A549 (cell line): ENCODE results near the gene NEDD4L. TPM values are rescaled to one million over a fixed set of nuclear protein-coding genes. Genes with fewer than 3 reads are reported as not detected.
A peak's percentile ranks its signal among the peaks of the same experiment; 100 is the strongest.

Source experiments
- ATAC-seq, 2 experiments: fragments of 200-7000 bp in 1 of 2; fragments of >200 bp in 1 of 2; cut with Nextera tagmentation in 1 of 2; cut with Tn5 transposase in 1 of 2; 3 replicates each; pipeline versions ENCODE4 v1.8.0 to v1.9.1; 2018 to 2020; ENCODE audit warnings: mild to moderate bottlenecking in 1 of 2, moderate library complexity in 1 of 2
- CTCF ChIA-PET: fragments of 300-600 bp; sonication (Branson Sonifier 250); formaldehyde crosslinking; extraction: SDS; loops from one replicate; lab custom pipeline; 2021; ENCODE audit warnings: antibody characterized with exemption, inconsistent platforms; lab: Yijun Ruan, JAX
- POLR2A ChIA-PET: fragments of 350-600 bp; formaldehyde crosslinking; extraction: SDS; loops from one replicate; lab custom pipeline; 2021; ENCODE audit warnings: antibody characterized with exemption, inconsistent platforms; lab: Yijun Ruan, JAX
- DNase-seq, 2 experiments: peaks; one replicate each; pipeline versions ENCODE4 v3.0.0 to v3.0.0-alpha.2; 2011 to 2016; ENCODE audit warnings: low read depth in 1 of 2, low spot score in 1 of 2
- FAIRE-seq: peaks from 2 replicates; lab custom pipeline; 2011; peaks lifted over from hg19 to GRCh38; lab: Jason Lieb, UNC
- H3K27ac ChIP-seq, 2 experiments: fragments of >200 bp; sonication (Bioruptor Twin); formaldehyde crosslinking; 3 replicates each; pipeline ENCODE4 v1.5.1; 2016 to 2017
- H3K4me1 ChIP-seq: fragments of >200 bp; sonication (Bioruptor Twin); formaldehyde crosslinking; 3 replicates; pipeline ENCODE4 v1.6.1; 2016
- H3K4me2 ChIP-seq: fragments of >200 bp; sonication (Bioruptor Twin); formaldehyde crosslinking; 3 replicates; pipeline ENCODE4 v1.6.1; 2016
- H3K4me3 ChIP-seq: fragments of >200 bp; sonication (Bioruptor Twin); formaldehyde crosslinking; 3 replicates; pipeline ENCODE4 v1.5.1; 2016
- H3K9me3 ChIP-seq: fragments of >200 bp; sonication (Bioruptor Twin); formaldehyde crosslinking; 3 replicates; pipeline ENCODE4 v1.6.1; 2016
- BHLHE40 ChIP-seq: IDR thresholded peaks from 2 replicates; pipeline ENCODE4 v1.6.1; 2012; ENCODE audit warnings: low read depth, low read length, inconsistent platforms
- CEBPB ChIP-seq, 2 experiments: fragments of >200 bp in 1 of 2; sonication (Bioruptor Twin) in 1 of 2; formaldehyde crosslinking in 1 of 2; IDR thresholded peaks; 2 replicates each; pipeline ENCODE4 v1.6.1; 2012 to 2016
- FOSL2 ChIP-seq, 2 experiments: fragments of 450-650 bp in 1 of 2; fragments of >200 bp in 1 of 2; sonication (Bioruptor Twin) in 1 of 2; formaldehyde crosslinking; IDR thresholded peaks; 2 replicates each; pipeline versions ENCODE4 v1.5.0 to v1.6.1; 2016 to 2020; ENCODE audit warnings: mild to moderate bottlenecking in 1 of 2, moderate library complexity in 1 of 2
- FOXS1 ChIP-seq: fragments of 250-450 bp; sonication (Bioruptor Pico); IDR thresholded peaks from 2 replicates; pipeline ENCODE4 v1.5.0; 2020; ENCODE audit warnings: mild to moderate bottlenecking, moderate library complexity
- GATA3 ChIP-seq: IDR thresholded peaks from 2 replicates; pipeline ENCODE4 v1.6.1; 2012; ENCODE audit warnings: borderline replicate concordance
- HOXA7 ChIP-seq: fragments of 250-450 bp; sonication (Bioruptor Pico); IDR thresholded peaks from 2 replicates; pipeline ENCODE4 v1.5.0; 2020; ENCODE audit warnings: mild to moderate bottlenecking, moderate library complexity
- KDM1A ChIP-seq: fragments of 200-600 bp; sonication (generic); IDR thresholded peaks from 2 replicates; pipeline ENCODE4 v1.6.1; 2016; ENCODE audit warnings: low read depth, mild to moderate bottlenecking
- KDM5A ChIP-seq: fragments of 200-600 bp; sonication (generic); IDR thresholded peaks from 2 replicates; pipeline ENCODE4 v1.6.1; 2016; ENCODE audit warnings: antibody characterized with exemption, mild to moderate bottlenecking
- MAFK ChIP-seq: fragments of 450-650 bp; IDR thresholded peaks from 2 replicates; pipeline ENCODE4 v1.6.1; 2014; ENCODE audit not compliant: partially characterized antibody
- MAZ ChIP-seq: fragments of 150-350 bp; IDR thresholded peaks from 2 replicates; pipeline ENCODE4 v1.6.1; 2014; ENCODE audit warnings: antibody characterized with exemption, low read depth, low read length, borderline replicate concordance
- MYC ChIP-seq: IDR thresholded peaks from 2 replicates; pipeline ENCODE4 v1.6.1; 2012; ENCODE audit warnings: mild to moderate bottlenecking, inconsistent platforms, low read length, improper control_type of control experiment, borderline replicate concordance
- NR3C1 ChIP-seq: fragments of >200 bp; sonication (Bioruptor Twin); formaldehyde crosslinking; IDR thresholded peaks from 3 replicates; pipeline ENCODE4 v1.6.1; 2017
- PHF8 ChIP-seq: fragments of 200-600 bp; sonication (generic); IDR thresholded peaks from 2 replicates; pipeline ENCODE4 v1.6.1; 2016; ENCODE audit warnings: low read depth, mild to moderate bottlenecking, antibody characterized with exemption, moderate library complexity, borderline replicate concordance
- RCOR1 ChIP-seq: fragments of 150-350 bp; IDR thresholded peaks from 2 replicates; pipeline ENCODE4 v1.6.1; 2014; ENCODE audit warnings: antibody characterized with exemption, low read length, low read depth
- RFX5 ChIP-seq: fragments of 450-650 bp; IDR thresholded peaks from 2 replicates; pipeline ENCODE4 v1.7.1; 2014; ENCODE audit warnings: antibody characterized with exemption, mild to moderate bottlenecking, moderate library complexity
- RNF2 ChIP-seq: fragments of 200-600 bp; sonication (generic); IDR thresholded peaks from 2 replicates; pipeline ENCODE4 v1.6.1; 2016; ENCODE audit warnings: low read depth, mild to moderate bottlenecking, antibody characterized with exemption, moderate library complexity, borderline replicate concordance
- SMC3 ChIP-seq: fragments of >200 bp; sonication (Bioruptor Twin); formaldehyde crosslinking; IDR thresholded peaks from 3 replicates; pipeline ENCODE4 v1.6.1; 2018; ENCODE audit warnings: inconsistent platforms
- TFCP2L1 ChIP-seq: fragments of 250-450 bp; sonication (Bioruptor Pico); IDR thresholded peaks from 2 replicates; pipeline ENCODE4 v1.5.0; 2021; ENCODE audit warnings: mild to moderate bottlenecking
- WGBS: methylation state at CpG from one replicate; pipeline ENCODE4 v1.1.6; 2017; ENCODE audit errors: missing lambda C conversion rate; 5-methylcytosine and 5-hydroxymethylcytosine counted together
- polyA plus RNA-seq, 4 experiments: library from polyadenylated mRNA; depleted of rRNA in 3 of 4; stranded (reverse); fragments of >200 nt; fragmentation: RNase III in 1 of 4; extraction: RNeasy Plus Mini Kit Qiagen cat#74134 plus additional on column Dnase treatment in 1 of 4; gene quantifications; 2 replicates in 3 of 4; 3 replicates in 1 of 4; pipeline ENCODE4 v1.2.3, GENCODE V29; 2011 to 2017
- TF ChIP-seq, protein P1 (sequence below): IDR thresholded peaks from 2 replicates; pipeline ENCODE4 v1.6.1; 2012; ENCODE audit warnings: low read depth, borderline replicate concordance
- TF ChIP-seq, protein P2 (sequence below): fragments of >200 bp; sonication (Bioruptor Twin); formaldehyde crosslinking; IDR thresholded peaks from 2 replicates; pipeline ENCODE4 v1.6.1; 2016
- TF ChIP-seq, protein P3 (sequence below): fragments of 250-450 bp; sonication (Bioruptor Pico); IDR thresholded peaks from 2 replicates; pipeline ENCODE4 v1.5.0; 2021; ENCODE audit warnings: mild to moderate bottlenecking, moderate library complexity, borderline replicate concordance

NEDD4L gene
- polyA plus RNA-seq, 2 of the 4 experiments (the other 2 are of a cell fraction) = 18.0 to 36.5 TPM

DNA sequence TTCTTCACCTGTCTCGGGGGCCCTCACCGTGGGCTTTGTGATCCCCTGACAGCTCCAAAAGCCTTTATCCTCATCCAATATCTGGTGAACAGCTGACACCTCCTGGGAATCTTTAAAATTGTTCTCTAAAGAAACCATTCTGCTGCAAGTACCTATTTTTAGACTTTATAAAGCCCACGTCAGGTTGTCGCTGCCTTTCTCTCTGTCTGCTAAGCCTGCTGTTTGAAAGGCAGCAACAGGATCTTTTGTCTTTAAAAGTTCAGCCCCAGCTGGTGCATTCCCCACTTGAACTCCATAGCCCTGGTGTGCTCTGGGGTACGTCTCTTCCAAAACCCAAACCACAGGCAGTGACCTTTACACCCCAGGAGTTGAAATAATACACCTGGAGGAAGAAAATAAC, 145.0 kb downstream of the NEDD4L start (continued):
- TF ChIP-seq, protein P1, sequence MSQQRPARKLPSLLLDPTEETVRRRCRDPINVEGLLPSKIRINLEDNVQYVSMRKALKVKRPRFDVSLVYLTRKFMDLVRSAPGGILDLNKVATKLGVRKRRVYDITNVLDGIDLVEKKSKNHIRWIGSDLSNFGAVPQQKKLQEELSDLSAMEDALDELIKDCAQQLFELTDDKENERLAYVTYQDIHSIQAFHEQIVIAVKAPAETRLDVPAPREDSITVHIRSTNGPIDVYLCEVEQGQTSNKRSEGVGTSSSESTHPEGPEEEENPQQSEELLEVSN = no peak
- no peak for TF ChIP-seq SMC3
- TF ChIP-seq PHF8 = no peak
- no peak for TF ChIP-seq FOXS1 (CRISPR knock-in tag)
- TF ChIP-seq KDM5A = no peak

DNA sequence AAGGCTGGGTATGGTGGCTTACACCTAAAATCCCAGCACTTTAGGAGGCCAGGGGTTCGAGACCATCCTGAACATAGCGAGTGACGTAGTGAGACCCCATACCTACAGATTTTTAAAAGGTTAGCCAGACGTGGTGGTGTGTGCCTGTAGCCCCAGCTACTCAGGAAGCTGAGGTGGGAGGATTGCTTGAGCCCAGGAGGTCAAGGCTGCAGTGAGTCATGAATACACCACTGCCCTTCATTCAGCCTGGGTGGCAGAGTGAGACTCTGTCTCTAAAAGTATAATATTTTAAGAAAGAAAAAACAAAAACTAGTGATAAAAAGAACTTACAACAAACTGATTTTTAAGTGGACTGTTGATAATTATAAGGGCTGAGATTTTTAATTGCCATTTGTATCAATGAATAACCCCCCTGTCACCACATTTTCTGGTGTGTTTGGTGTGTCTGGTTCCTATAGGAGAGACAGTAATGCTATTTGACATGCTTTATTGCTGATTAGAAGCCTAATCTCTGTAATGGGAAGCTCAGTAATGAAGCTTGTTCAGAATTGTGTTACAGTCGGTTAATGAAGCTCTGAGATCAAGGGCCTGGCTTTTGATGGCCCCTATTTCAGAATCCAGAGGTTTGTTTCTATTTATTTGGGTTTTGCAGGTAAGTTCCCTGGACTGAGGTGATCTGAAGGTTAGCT, 147.0 kb downstream of the NEDD4L start:
- DNase-seq (no peak), ATAC-seq (no peak), FAIRE-seq (no peak)
- WGBS = 64% methylated on average over 5 of the region's 5 CpGs
- ChIA-PET POLR2A (no interaction called here), CTCF (interaction anchor here (0.8 to 2.2 kb wide), 3 partner anchors 10 to 132 kb away, joined by 3 to 6 read pairs (median 6); no protein-coding TSS in a partner anchor)
- H3K4me2 ChIP-seq = 0 out of 3 replicates have a peak overlapping the region, but pooled peaks have one; percentile 27
- TF ChIP-seq TFCP2L1 (no peak), RFX5 (no peak), FOSL2 (IDR thresholded peaks at IDR 0.05) (no peak), FOSL2 (CRISPR knock-in tag; IDR thresholded peaks at IDR 0.05) (0 out of 2 replicates have a peak, but pooled peaks have one; percentile 3)
- no peaks in the 10 kb centered on the region for H3K9me3 ChIP-seq
- peak overlapping the region in 1 of 2 experiments; percentile 45; a peak in 1 of 6 replicates for H3K27ac ChIP-seq
- no peak overlapping the region for H3K4me3 ChIP-seq
- H3K4me1 ChIP-seq = peaks cover 27% of the 10 kb centered on the region

DNA sequence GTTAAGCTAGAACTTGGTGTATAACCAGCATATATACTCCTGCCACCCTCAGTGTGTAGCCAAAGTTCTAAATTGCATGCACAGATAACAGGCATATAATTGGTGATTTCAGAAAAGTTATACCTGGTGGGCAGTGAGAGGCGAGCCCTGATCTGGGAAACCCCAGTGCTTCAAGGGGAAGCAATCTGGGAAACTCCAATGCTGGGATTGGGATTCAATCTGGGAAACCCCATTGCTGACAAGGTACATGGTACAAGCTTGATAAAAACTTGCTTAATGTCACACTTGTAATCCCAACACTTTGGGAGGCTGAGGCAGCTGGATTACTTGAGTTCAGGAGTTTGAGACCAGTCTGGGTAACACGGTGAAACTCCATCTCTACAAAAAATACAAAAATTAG, 147.6 kb downstream of the NEDD4L start:
- ChIA-PET CTCF (interaction anchor here (0.6 to 2.2 kb wide), 4 partner anchors 11 to 302 kb away, joined by 3 to 6 read pairs (median 4); no protein-coding TSS in a partner anchor), POLR2A (no interaction called here)
- Histone ChIP-seq H3K4me3 (no peak overlapping the region), H3K9me3 (no peaks in the 10 kb centered on the region), H3K4me2 (no peak overlapping the region), H3K4me1 (peaks cover 24% of the 10 kb centered on the region), H3K27ac (no peak overlapping the region)
- TF ChIP-seq RCOR1 (no peak), NR3C1 (no peak), RNF2 (no peak), MYC (no peak), CEBPB (IDR thresholded peaks at IDR 0.05) (no peak), MAFK (no peak), SMC3 (no peak), HOXA7 (CRISPR knock-in tag) (no peak), KDM1A (no peak), GATA3 (no peak), MAZ (no peak), BHLHE40 (no peak)
- TF ChIP-seq, protein P2, sequence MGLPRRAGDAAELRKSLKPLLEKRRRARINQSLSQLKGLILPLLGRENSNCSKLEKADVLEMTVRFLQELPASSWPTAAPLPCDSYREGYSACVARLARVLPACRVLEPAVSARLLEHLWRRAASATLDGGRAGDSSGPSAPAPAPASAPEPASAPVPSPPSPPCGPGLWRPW = no peak
- TF ChIP-seq, protein P3, sequence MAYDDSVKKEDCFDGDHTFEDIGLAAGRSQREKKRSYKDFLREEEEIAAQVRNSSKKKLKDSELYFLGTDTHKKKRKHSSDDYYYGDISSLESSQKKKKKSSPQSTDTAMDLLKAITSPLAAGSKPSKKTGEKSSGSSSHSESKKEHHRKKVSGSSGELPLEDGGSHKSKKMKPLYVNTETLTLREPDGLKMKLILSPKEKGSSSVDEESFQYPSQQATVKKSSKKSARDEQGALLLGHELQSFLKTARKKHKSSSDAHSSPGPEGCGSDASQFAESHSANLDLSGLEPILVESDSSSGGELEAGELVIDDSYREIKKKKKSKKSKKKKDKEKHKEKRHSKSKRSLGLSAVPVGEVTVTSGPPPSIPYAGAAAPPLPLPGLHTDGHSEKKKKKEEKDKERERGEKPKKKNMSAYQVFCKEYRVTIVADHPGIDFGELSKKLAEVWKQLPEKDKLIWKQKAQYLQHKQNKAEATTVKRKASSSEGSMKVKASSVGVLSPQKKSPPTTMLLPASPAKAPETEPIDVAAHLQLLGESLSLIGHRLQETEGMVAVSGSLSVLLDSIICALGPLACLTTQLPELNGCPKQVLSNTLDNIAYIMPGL (CRISPR knock-in tag) = no peak
- FAIRE-seq (no peak), DNase-seq (no peak), ATAC-seq (no peak)
- WGBS = 97% methylated on average over 2 of the region's 2 CpGs
